NCI-H1048 (cell line): Measurements from ENCODE around the gene TENT5C.

ENCODE experiments used
- DNase-seq: peaks from one replicate; lab custom pipeline; 2025; lab: John Stamatoyannopoulos, UW

Gene TENT5C

DNA sequence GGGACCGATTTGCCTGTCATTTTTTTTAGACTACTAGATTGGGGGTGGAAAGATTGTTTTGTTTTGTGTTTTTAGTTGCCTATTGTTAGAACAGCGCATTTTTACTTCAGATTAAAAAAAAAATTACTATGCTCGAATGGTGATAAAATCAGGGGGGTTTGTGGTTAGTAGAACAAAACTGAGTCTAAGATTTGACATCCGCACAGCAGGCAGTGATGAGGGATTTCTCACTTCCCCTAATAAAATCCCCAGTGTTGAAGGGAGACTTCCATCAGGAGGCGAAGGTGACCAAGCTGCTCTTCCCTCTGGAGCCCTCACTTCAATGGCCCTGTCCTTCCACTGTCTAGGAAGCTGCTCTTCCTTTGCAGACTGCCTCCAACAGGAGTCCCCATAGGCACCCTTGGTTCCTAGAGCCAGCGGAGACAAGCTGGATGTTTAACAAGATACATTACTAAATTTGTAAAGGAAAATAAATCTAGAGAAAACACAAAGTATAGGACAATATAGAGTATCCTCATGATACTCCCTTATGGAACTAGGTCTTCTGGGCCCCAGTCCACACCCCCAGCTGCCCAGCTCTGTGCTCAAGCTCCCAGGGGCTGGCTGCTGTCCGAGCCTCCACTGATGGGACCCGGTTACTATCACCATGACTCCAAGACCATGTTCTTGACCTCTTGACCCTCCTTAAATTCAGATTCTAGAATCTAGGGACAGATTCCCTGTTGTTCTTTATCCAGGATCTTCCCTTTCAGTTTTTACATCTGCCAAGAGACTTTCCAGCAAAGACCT, 31.0 kb downstream of the TENT5C start:
- DNase-seq = no peak

DNA sequence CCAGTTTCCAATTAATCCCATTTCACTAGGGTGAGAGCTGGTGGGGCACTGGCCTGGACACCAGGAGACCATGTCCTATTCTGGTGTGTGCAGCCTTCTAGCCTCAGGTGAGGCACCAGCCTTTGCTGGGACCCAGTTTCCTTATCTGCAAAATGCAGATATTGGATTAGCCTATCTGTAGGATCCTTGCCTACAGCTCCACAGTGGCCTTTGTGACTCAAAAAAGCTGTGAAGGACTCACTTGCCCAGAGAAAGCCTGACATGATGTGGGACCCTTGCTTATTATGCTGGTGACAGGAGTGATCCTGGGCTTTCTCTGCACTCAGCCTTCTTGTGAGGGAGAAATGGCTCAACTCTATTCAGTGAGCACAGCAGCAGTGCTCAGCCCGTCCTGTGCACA, 32.3 kb downstream of the TENT5C start:
- no peak for DNase-seq

DNA sequence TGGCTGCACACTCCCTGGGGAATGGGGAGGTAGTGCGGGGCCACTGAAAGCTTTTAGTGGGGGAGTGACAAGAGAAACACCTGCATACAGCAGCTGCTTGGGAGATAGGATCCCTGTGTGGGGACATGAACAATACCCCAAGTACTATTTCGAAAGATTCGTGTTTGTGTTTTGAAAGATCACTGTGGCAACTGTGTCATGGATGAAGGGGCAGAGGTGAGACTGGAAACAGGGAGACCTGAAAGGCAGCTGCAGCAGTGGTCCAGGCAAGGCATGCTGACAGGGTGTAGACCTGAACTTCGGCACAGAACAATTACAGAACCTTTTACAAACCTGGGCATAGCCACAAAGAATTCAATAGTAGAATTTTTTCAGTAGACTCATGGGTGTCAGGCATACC, 32.9 kb downstream of the TENT5C start:
- DNase-seq = no peak

- DNase-seq = no peak
These were observed 33.9 kb downstream of the TENT5C start for GRCh38 chr1:117639741-117640140.

- DNase-seq = no peak
These were observed 35.7 kb downstream of the TENT5C start for GRCh38 chr1:117641536-117641935.

DNA sequence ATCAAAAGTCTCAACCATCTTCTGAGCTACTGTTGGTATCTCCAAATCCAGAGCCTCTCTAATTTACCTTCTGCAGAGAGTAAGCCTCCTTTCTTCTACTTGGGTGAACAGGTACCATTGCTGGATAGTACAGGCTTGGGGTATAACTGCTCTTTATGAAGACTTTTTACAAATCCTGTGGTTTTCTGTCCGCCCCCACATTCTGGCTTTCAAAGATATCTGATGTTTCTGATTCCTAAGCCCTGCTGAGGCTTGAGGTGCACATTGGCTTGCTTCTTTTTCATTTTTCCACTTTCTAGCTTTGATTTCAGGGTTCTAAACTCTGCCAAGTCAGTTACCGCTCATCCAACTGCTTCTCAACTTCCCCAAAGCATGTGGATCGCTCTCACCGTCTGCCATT, 37.1 kb downstream of the TENT5C start:
- no peak for DNase-seq

GRCh38 chr1:117643601-117644000, 37.8 kb downstream of the TENT5C start:
- no peak for DNase-seq

DNA sequence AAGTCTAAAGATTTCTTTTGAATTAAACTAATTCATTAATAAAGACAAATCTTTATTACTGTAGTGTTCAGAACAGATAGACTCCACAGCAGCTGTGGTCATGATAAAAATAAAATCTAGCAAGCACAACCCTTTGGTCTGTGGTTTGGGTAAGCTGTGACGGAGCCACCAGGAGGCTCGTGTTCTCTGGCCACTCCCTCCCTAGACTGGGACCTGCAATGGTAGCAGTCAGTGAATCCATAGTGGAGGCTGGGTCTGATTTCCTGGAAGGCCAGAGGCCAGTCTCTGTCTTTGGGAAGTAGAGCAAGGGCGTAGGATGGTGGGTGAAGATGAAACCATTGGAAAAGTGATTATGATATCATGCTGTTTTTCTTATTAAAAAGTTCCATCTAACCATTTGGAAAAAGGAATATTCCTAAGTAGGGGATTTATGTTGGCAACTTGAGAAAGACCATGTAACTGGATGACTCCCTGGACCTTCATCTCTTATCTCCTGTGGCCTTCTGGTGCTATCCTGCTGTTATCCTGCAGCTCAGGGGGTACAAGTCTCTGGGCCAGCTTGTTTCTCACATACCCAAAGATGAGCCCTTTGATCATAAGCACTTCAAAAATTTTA, 39.0 kb downstream of the TENT5C start:
- no peak for DNase-seq

GRCh38 chr1:117645343-117645742, 39.5 kb downstream of the TENT5C start:
- no peak for DNase-seq

DNA sequence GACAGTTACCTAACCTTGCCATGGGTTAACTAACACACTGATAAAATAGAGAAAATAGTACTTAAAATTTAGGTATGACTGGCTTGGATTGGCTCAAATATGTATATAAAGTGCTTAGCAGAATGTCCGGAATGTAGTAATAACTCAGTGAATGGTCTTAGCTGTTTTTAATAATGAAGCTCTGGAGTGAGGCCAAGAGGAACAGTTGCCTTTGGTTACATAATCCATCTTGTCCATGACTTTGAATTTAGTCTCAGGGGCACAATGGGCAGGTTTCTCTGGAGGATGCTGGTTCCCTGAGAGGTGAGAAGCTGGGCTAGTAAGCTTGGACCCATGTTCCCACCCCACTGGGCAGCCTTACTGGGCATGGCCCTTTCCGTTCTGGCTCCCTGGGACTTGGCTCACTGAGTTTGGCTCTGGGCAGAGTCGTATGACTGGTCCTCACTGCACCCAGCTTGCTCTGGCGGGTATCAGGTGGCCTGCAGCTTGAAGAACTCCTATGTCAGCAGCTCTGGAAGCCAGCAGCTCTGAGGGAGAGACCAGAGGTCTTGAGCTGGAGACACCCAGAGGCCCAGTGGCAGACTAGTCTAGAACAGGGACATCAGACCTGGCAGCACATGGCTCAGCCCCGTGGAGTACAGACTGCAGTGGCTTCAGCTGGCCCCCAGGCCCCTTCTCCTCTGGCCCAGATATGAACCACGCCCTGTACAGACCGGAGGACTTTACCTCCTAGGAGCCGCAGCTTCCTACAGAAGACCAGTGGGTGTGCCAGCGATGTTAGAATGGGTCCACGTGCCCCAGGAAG, 40.4 kb downstream of the TENT5C start:
- DNase-seq = no peak

DNA sequence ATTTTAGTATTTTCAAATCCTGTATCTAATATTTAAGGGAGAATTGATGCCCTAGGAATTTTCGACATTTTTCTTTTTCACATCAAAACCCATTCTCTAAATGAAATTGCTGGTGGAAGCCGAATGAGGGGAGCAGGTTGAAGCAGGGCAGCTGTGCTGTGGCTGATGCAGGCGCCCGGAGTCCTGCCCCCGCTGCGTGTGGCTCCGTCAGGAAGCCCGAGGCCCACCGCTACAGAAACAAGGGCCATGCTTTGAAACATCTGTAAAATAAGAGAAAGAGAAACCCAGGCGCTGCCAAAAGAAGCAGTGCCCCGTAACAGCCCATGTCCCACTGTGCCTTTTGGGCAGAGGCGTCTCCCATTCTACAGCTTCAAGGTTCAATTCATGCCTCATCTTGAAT, 41.1 kb downstream of the TENT5C start:
- no peak for DNase-seq

DNA sequence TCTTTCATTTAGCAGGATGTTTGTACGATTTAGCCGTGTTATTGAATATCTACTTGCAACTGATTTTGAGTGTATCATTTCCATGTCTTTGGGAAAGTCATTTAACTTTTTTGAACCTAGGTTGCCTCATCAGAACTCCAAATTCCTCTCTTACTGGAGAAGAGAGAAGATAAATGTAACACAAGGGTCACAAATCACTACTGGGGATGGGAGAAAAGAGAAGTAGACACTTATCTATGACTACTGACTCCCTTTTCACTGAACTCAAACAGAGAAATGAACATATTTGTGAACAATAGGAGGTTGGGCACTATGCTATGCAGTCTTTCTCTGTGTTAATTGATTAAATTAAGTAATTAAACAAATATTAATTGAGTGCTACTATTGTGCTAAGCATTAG, 42.2 kb downstream of the TENT5C start:
- DNase-seq = no peak

DNA sequence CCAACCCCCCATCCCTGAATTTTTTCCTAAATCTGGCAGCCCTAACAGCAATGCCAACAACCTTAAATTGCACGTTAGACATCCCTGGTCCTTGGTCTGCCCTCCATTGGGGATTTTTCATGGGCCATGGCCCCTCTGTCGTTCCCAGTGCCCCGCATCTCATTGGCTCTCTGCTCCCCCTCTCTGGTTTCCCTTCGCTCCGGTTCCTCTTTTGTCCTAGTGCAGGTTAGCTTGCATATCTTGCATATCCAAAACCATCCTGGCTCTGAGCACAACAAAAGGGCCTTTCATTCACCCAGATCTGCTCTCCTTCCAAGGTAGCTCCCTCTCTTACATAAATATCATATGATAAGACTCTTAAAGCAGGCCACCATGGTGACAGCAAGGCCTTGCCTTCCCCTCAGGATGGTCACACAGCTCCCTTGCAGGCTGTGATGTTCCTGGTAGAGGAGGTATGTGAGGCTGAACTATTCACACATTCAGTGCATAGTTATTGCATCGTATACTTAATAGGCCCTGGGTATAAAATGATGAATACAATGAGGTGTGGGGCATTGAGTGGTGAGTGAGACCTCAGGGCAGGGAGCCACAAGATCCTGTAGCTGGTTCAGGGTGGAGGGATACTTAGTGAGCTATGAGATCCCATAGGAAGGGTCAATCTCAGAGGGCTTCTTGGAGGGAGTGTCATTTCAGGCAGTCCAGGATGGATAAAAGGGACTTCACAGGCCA, 45.2 kb downstream of the TENT5C start:
- DNase-seq = no peak

DNA sequence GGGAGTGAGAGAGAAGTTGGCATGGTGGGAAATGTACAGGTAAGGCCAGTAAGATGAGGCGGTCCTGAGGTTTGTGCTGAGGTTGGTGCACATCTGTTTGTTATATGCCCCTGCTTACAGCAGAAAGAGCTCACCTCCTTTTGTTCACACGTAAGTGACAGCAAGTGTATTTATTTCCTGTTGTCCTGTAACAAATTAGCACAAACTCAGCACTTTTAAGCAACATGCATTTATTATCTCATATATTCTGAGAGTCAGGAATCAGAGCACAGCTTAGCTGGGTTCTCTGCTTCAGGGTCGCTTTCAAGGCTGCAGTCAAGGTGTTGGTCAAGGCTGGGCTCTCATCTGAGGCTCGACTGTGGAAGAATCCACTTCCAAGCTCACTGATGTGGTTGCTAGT, 45.8 kb downstream of the TENT5C start:
- no peak for DNase-seq

- no peak for DNase-seq
These were observed 46.6 kb downstream of the TENT5C start for GRCh38 chr1:117652421-117652820.

GRCh38 chr1:117653195-117653594, 47.3 kb downstream of the TENT5C start:
- DNase-seq = no peak

- DNase-seq = no peak
These were observed 48.1 kb downstream of the TENT5C start for GRCh38 chr1:117653732-117654492.

DNA sequence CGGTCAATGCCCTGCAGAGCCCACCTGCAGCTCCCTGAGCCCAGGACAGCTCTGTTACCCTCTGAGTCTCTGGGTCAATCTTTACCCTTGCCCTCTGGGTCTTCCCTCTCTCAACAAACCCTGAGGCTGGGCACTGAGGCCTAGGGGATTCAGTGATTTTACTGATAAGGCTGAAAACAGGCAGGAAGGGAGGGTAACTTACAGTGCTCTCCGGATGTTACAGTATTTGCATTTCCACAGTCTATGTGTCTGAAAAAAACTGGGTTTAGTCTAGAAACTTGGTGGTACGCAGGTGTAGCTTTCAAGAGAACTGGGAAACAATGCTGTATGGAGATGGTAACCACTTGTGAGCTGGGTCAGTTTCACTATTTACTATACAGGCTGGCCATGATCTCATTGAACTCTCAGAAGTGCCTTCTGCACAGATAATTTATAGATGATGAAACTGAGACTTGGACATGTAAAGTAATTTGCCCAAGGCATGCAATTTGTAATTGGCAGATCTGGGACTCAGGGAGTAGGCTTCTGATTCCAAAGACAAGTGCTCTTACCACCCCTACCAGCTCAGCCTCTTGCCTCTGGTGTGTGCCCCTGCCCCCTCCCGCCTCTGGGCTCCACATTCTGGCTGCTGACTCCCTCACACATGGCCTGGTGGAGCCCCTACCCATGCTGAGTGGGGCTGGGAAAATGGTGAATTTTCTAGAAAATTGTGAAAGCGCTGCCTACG, 48.8 kb downstream of the TENT5C start:
- no peak for DNase-seq

DNA sequence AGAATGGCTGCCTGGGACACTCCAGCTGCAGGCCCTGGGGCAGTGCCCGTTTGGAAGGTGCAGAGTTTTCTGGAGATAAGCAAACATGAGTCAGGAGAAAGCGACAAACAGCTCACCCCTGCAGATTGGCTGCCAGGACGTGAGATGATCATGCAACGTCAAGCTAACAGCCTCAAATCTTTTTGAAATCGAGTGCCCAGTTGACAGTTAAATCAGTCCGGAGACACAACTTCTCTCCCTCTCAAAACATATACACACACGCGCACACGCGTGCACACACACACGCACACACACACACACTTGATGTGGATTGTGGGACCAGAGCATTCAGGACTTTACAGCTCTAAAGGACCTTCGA, 49.4 kb downstream of the TENT5C start:
- DNase-seq = no peak

GRCh38 chr1:117656202-117656641, 50.4 kb downstream of the TENT5C start:
- no peak for DNase-seq

DNA sequence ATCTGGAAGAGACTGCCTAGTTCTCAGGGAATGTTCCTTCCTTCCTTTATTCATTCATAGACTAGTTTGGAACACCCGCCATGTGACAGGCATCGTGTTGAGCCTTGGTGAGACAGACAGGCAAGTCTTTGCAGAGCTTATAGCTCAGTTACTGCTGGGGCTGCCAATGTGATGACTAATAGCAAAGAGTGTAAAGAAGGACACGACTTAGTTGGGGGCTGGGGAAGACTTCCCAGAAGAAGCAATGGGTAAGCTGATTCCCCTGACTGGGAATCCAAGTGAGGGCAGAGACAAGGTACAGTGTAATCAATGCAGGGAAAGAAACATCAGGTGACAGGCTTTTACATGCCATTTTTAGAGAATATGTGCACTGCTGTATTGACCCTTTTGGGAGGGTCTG, 51.2 kb downstream of the TENT5C start:
- DNase-seq = no peak
